GM19438 (cell line): ENCODE results near the gene G6PC1.

Experiments used
- ATAC-seq: cut with Tn5 transposase; IDR thresholded peaks from one replicate; pipeline ENCODE4 v1.9.1; 2021; ENCODE audit warnings: low read depth; ENCODE audit not compliant: unreplicated experiment

The G6PC1 gene

DNA sequence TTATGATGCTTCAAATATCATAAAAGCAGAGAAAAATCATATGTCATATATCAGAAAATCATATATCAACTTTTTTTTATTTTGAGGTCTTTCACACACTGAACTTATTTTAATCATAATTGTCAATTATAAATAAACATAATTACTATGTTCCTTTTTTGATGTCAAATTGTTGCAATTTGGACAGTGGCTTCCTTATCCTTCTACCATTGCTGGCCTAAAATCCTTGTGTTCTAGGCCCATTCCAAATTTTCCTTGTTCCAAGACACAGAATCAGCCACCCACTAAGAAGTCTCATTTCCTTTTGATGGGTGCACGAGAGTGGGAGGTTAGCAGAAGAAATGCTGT lies 28.9 kb downstream of the G6PC1 start:
- no peak for ATAC-seq

DNA sequence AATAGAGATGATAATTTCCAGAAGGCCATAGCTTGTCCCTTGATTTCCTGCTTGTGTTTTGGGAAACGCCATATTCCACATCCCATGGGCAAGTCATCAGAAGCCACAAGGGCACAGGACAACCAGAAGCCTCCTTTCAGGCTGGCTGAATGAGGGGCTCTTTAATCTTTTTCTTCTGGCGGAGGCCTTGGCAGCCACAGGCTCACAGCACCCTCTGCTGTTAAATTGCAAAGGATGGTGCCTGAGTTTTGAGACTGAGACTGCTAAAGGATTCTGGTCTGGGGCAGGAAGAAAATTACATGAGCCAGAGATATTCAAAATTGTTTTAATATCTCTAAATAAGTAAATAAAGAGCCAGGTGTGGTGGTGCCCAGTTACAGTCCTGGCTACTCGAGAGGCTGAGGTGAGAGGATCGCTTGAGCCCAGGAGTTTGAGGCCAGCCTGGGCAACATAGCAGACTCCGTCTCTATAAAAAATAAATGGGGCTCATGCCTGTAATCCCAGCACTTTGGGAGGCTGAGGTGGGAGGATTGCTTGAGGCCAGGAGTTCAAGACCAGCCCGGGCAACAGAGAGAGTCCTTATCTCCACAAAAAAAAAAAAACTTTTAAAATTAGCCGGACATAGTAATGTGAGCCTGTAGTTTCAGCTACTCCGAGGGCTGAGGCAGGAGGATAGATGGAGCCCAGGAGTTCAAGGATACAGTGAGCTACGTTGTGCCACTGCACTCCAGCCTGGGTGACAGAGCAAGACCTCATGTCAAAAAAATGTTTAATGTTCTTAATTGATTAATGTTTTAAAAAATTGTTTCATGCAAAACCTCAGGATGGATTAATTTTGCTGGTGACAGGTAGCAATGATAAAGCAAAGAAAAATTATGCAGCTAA lies 37.4 kb downstream of the G6PC1 start:
- ATAC-seq, result no peak

DNA sequence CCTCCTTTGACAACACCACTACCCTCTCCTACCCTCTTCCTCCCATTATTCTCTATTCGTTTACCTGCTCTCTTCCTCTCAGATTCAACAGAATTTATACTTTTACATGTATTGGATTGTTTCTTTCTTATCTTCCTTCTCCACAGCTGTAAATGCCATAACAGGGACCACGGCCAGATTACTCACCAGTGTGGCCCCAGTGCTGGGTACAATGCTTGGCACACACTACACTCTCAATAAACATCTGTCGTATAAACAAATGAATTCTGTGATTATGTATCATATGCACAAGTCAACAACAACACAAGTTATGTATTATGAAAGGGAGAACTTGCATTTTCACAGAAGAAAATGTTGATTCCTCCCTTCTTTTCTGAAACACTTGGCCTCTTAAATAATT lies 43.6 kb downstream of the G6PC1 start:
- no peak for ATAC-seq

DNA sequence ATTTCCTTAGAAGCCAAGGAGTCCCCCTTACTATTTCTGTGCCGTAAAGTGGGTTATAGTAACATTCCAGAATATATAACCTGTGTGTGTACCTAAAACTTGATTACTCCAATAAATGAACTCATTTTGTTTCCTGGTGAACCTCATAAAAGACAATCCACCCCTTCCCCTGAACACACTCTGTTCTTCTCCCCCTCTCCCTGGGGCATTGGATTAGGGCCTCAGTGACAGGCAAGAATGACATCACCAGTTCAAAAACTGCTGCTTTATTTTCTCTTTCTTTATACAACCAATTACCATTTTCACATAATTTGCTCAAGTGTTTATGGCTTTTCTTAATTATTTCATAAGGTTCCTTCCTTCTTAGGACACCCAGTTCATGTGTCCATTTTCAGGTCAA lies 46.2 kb downstream of the G6PC1 start:
- no peak for ATAC-seq

DNA sequence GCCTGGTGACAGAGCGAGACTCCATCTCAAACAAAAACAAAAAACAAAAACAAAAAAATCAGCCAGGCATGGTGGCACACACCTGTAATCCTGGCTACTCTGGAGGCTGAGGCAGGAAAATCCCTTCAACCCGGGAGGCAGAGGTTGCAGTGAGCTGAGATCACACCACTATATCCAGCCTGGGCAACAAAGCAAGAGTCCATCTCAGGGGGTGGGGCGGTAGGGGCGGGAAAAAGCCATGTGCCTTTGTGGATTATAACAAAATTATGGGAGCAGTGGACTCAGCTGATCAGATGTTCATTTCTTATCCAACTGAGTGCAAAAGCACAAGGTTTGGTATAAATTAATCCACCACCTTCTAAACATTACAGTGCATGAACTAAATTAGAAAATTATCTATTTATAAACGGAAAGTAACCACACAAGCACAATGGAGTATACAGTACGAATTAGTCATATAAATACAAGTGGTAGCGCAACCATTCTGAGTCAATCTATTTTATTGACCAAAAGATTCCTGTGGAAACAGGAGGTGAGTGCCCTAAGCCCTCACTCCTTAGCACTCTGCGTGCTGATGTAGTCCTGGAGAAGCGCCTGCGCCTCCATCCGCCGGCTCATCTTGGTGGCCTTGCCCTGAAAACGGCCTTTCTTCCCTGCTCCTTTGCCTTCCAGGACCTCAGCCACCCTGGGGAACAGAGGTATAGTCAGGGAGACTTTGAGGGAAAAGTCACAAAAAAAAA lies 49.6 kb downstream of the G6PC1 start:
- ATAC-seq, result no peak
